Activated naive CD8-positive, alpha-beta T cell treated with anti-CD3 and anti-CD28 coated beads, Interleukin-2, amount 10 ng/mL, durations not matched to agents 7 days and 5 days (primary cell): ENCODE measurements around the gene MIEF1. TPM values are rescaled to one million over a fixed set of nuclear protein-coding genes. Genes with fewer than 3 reads are reported as not detected.
"Not testable (repeated sequence)": the region's sequence is repeated elsewhere in the genome, so short reads cannot be mapped to it uniquely, and the experiment has no call there.

Experiments
- ATAC-seq: fragments of 150-1000 bp; cut with Tn5 transposase; one replicate; pipeline ENCODE4 v1.10.0; 2021; ENCODE audit warnings: low read depth, moderate library complexity
- POLR2A ChIA-PET: fragments of 350-600 bp; sonication (Branson Sonifier 250); formaldehyde crosslinking; loops from one replicate; lab custom pipeline; 2021; ENCODE audit warnings: antibody characterized with exemption; lab: Charles Lee
- DNase-seq: peaks from one replicate; pipeline ENCODE4 v3.0.0; 2021
- H3K27ac Mint-ChIP-seq: one replicate; pipeline ENCODE4 v1.8.0; 2022; ENCODE audit warnings: mild to moderate bottlenecking, mixed read lengths
- H3K27me3 Mint-ChIP-seq: one replicate; pipeline ENCODE4 v1.8.0; 2022; ENCODE audit warnings: mild to moderate bottlenecking, moderate library complexity, mixed read lengths
- H3K36me3 Mint-ChIP-seq: one replicate; pipeline ENCODE4 v1.8.0; 2021; ENCODE audit warnings: mild to moderate bottlenecking, mixed read lengths
- H3K4me1 Mint-ChIP-seq: one replicate; pipeline ENCODE4 v1.8.0; 2021; ENCODE audit warnings: mixed read lengths
- H3K4me3 Mint-ChIP-seq: one replicate; pipeline ENCODE4 v1.8.0; 2022; ENCODE audit warnings: mild to moderate bottlenecking, moderate library complexity, mixed read lengths
- H3K9me3 Mint-ChIP-seq: one replicate; pipeline ENCODE4 v1.8.0; 2021; ENCODE audit warnings: mixed read lengths
- total RNA-seq, 2 experiments: library from RNA; stranded (reverse); gene quantifications; one replicate each; pipeline ENCODE4 v1.2.3, GENCODE V29; 2021

MIEF1 gene
- total RNA-seq, 2 experiments from 2014 or later: 33.9 to 40.0 TPM

DNA sequence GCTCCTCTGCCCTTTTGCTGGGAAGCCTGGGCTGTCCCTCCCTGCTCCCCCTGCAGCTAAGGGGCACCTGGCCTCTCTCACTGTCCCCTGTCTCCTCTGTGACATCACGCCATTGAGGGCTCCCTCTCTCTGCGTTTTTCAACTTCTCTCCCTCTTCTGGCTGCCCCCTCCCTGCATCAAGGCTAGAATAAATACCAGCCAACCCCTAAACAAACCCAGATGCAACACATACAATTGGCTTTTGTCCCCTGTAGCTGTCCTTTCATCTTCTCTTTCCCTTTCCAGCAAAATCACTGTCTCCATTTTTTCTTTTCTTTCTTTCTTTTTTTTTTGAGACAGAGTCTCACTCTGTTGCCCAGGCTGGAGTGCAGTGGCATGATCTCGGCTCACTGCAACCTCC lies 3.3 kb upstream of the MIEF1 start:
- peaks cover 2% of the 10 kb centered on the region for H3K36me3 Mint-ChIP-seq
- no peaks in the 10 kb centered on the region for H3K9me3 Mint-ChIP-seq
- DNase-seq: no peak
- ATAC-seq: no peak
- H3K4me3 Mint-ChIP-seq: no peak overlapping the region
- H3K27me3 Mint-ChIP-seq: peaks cover 4% of the 10 kb centered on the region
- POLR2A ChIA-PET: interaction anchor here (0.5 to 1.1 kb wide), 3 partner anchors 21 to 291 kb away, joined by 3 to 4 read pairs (median 3); partner anchors contain the start of gene ATF4
- H3K27ac Mint-ChIP-seq: no peak overlapping the region
- H3K4me1 Mint-ChIP-seq: peaks cover 26% of the 10 kb centered on the region

DNA sequence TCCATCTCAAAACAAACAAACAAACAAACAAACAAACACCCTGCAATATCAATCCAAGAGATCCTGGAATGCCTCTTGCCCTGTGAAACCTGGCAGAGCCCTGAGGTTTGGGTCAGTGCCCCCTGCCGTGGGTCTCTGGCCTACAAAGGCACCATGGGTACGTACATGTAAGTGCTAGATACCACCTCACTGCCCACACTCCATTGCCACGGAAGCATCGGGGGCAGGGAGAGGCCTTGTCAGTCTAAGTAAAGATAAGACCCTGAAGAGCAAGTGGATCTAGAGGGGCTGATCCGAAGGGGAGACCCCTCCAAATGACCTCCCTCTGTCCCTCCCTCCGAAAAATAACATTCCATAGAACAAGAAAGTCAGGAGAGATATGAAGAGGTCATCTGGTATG lies 2.0 kb upstream of the MIEF1 start:
- Mint-ChIP-seq H3K27ac (no peak overlapping the region), H3K4me1 (peaks cover 24% of the 10 kb centered on the region), H3K9me3 (no peaks in the 10 kb centered on the region), H3K4me3 (no peak overlapping the region), H3K36me3 (peaks cover 10% of the 10 kb centered on the region), H3K27me3 (peaks cover 4% of the 10 kb centered on the region)
- POLR2A ChIA-PET: interaction anchor here (4.3 kb wide), 1 partner anchor 22 kb away, joined by 59 read pairs; the partner anchor contains the start of gene ATF4
- no peak for ATAC-seq
- no peak for DNase-seq

DNA sequence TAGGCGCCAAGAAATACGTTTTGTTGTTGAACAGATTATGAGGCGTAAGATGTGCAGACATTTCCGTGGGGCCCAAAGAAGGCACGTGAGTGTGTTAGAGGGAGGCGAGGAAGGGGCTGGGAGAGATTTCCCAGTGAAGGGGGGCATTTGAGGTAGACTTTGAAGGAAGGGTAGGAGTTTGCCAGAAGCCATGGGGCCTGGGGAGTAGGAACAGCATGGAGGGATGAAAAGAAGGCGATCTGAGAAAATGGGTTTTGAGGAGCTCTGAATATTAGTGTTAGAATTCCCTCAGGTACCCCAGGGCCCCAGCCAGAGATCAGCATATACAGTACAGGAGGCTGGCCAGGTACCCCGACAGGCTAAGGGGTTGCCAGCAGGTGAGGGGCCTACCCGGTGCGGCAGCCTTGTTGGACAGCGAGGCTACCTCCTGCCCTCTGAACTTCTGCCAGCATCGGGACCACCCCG lies 414 bp upstream of the MIEF1 start:
- Mint-ChIP-seq H3K27ac (peak overlapping the region; percentile 98), H3K4me3 (peak overlapping the region; percentile 100), H3K9me3 (no peaks in the 10 kb centered on the region), H3K36me3 (peaks cover 22% of the 10 kb centered on the region), H3K27me3 (peaks cover 4% of the 10 kb centered on the region), H3K4me1 (peaks cover 34% of the 10 kb centered on the region)
- no peak for DNase-seq
- POLR2A ChIA-PET: interaction anchor here (0.6 to 4.3 kb wide), 11 partner anchors 9 to 542 kb away, joined by 3 to 59 read pairs (median 5); partner anchors contain the start of genes ATF4 and RPS19BP1
- no peak for ATAC-seq

DNA sequence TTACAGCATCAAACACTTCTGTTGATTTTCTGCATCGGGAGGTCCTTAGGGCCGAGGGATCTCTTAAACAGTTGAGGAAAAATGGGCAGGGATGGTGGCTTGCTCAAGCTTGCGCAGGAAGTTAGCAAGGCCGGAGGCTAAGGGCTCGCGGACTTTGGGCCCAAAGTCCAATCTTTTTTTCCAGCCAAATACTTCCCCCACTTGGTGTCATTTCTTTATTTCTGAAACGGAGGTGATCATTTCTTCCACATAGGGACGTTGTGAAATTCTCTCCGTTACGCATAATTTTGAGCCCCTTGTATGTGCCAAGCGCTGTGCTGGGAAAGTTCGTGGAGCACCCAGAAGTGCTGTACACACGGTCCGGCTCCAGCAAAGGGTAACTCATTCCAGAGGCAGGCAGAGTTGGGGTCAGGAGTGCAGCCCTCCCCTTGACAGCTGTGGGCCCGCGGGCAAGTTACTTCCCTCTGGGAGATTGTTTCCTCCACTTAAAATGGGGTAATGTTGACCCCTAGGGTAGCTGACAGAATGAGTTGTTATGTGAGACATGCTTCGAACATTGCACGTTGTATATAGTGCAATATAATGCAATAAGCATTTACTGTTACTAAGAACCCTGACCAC lies 809 bp downstream of the MIEF1 start:
- DNase-seq: no peak
- POLR2A ChIA-PET: interaction anchor here (0.6 to 4.3 kb wide), 8 partner anchors 8 to 56 kb away, joined by 3 to 59 read pairs (median 6); partner anchors contain the start of gene ATF4
- H3K27me3 Mint-ChIP-seq: peaks cover 4% of the 10 kb centered on the region
- H3K4me3 Mint-ChIP-seq: peak overlapping the region; percentile 100
- H3K9me3 Mint-ChIP-seq: no peaks in the 10 kb centered on the region
- peaks cover 24% of the 10 kb centered on the region for H3K36me3 Mint-ChIP-seq
- no peak for ATAC-seq
- H3K4me1 Mint-ChIP-seq: peaks cover 34% of the 10 kb centered on the region
- H3K27ac Mint-ChIP-seq: peak overlapping the region; percentile 65

DNA sequence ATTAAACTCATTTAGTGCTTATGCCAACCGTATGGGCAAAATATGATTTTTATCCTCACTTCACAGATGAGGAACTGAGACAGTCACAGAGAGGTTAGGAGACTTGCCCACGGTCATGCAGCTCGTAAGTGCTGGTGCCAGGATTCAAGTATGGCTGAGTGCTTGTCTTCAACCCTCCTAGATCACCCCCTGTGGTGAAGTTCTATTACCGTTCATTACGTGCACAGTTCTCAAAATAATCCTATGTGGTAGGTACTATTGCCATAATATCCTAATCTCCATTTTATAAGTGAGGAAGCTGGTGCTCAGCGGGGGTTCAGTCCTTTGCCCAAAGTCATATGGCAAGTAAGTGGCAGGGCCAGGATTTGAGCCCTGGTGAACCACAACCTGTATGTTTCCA lies 1.5 kb downstream of the MIEF1 start:
- Mint-ChIP-seq H3K36me3 (peaks cover 28% of the 10 kb centered on the region), H3K9me3 (no peaks in the 10 kb centered on the region), H3K4me1 (peaks cover 35% of the 10 kb centered on the region), H3K27ac (peak overlapping the region; percentile 8), H3K4me3 (peak overlapping the region; percentile 100), H3K27me3 (peaks cover 4% of the 10 kb centered on the region)
- ATAC-seq (no peak), DNase-seq (no peak)
- POLR2A ChIA-PET: interaction anchor here (0.6 to 4.3 kb wide), 6 partner anchors 9 to 56 kb away, joined by 3 to 59 read pairs (median 4); partner anchors contain the start of gene ATF4

DNA sequence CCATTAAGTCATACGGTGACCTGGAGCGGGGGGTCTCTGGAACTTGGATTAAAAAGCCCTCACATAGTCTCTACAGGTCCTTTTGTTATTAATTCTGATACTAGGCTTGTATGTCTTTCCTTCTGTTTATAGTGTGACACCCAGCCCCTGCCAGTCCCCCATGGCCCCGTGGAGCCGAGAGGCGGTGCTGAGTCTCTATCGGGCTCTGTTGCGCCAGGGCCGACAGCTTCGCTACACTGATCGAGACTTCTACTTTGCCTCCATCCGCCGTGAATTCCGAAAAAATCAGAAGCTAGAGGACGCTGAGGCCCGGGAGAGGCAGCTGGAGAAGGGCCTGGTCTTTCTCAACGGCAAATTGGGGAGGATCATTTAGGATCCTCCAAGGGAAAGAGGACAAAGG lies 2.0 kb downstream of the MIEF1 start:
- DNase-seq (no peak), ATAC-seq (no peak)
- peaks cover 35% of the 10 kb centered on the region for H3K4me1 Mint-ChIP-seq
- no peaks in the 10 kb centered on the region for H3K27me3 Mint-ChIP-seq
- H3K36me3 Mint-ChIP-seq: peaks cover 30% of the 10 kb centered on the region
- no peak overlapping the region for H3K27ac Mint-ChIP-seq
- H3K4me3 Mint-ChIP-seq: peak overlapping the region; percentile 100
- POLR2A ChIA-PET: interaction anchor here (1.1 to 4.3 kb wide), 4 partner anchors 9 to 22 kb away, joined by 3 to 59 read pairs (median 12); partner anchors contain the start of gene ATF4
- no peaks in the 10 kb centered on the region for H3K9me3 Mint-ChIP-seq

DNA sequence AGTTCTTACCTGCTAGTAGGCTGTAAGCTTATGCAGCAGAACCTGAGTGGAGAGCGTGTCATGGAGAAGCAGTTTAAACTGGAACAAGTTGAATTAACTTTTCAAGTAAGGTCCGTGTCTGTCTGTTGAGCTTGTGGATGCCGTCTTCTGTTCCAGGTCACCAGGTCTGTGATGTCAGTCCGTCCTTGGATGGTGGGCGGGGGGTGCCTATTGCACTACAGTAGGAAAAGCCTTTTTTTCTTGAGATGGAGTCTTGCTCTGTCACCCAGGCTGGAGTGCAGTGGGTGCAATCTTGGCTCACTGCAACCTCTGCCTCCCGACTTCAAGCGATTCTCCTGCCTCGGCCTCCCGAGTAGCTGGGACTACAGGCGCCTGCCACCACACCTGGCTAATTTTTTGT lies 4.9 kb downstream of the MIEF1 start:
- not testable (repeated sequence) for H3K27ac Mint-ChIP-seq, H3K4me3 Mint-ChIP-seq, ATAC-seq, DNase-seq, H3K9me3 Mint-ChIP-seq, H3K27me3 Mint-ChIP-seq
- POLR2A ChIA-PET: interaction anchor here (1.7 kb wide), 1 partner anchor 13 kb away, joined by 5 read pairs; the partner anchor contains the start of gene ATF4
- peaks cover 32% of the 10 kb centered on the region for H3K4me1 Mint-ChIP-seq
- H3K36me3 Mint-ChIP-seq: peaks cover 31% of the 10 kb centered on the region

DNA sequence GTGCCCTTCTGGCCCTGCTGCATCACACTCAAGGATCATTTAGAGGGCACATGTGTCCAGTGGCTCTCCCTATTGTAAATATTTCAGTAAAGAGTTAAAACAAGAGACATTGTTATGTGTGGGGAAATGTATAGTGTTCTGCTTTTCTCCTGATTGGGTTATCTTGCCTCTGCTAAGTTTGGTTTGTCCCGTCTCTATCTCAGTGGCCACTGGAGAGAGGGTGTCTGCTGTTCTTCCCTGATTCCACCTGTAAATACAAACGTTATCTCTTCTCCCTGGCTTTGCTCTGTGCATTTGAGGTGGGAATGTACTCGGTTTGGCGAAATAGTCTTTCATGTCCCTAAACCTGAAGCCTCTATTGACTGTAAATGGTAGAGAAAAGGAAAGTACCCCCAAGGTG lies 6.3 kb downstream of the MIEF1 start:
- POLR2A ChIA-PET: interaction anchor here (0.6 kb wide), 1 partner anchor 12 kb away, joined by 3 read pairs; the partner anchor contains the start of gene ATF4
- no peak overlapping the region for H3K4me3 Mint-ChIP-seq
- H3K9me3 Mint-ChIP-seq: no peaks in the 10 kb centered on the region
- DNase-seq (no peak), ATAC-seq (no peak)
- H3K27me3 Mint-ChIP-seq: no peaks in the 10 kb centered on the region
- no peak overlapping the region for H3K27ac Mint-ChIP-seq
- H3K36me3 Mint-ChIP-seq: peaks cover 30% of the 10 kb centered on the region
- H3K4me1 Mint-ChIP-seq: peaks cover 26% of the 10 kb centered on the region

DNA sequence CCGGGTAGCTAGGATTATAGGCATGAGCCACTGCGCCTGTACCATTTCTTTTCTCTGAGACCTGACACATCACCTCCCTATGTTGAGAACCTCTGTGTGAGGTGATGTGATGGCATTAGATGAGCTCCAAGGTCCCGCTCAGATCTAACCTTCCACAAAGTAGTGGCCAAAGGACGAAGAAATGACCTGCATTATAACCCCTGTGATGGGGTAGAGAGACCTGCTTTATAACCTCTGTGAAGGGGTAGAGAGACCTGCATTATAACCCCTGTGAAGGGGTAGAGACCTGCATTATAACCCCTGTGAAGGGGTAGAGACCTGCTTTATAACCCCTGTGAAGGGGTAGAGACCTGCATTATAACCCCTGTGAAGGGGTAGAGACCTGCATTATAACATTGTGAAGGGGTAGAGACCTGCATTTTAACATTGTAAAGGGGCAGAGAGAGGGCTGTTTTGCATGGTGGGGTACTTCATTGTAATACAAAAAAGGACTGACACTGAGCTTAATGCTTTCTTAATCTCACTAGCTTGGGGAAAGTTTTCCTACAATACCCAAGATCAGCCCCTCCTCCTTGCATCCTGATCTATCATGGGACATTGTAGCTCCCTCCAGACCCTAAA lies 8.5 kb downstream of the MIEF1 start:
- POLR2A ChIA-PET: interaction anchor here (0.6 to 2.3 kb wide), 4 partner anchors 9 to 835 kb away, joined by 3 to 9 read pairs (median 4); partner anchors contain the start of genes ATF4 and MIEF1
- no peaks in the 10 kb centered on the region for H3K27me3 Mint-ChIP-seq
- peaks cover 28% of the 10 kb centered on the region for H3K36me3 Mint-ChIP-seq
- H3K9me3 Mint-ChIP-seq: no peaks in the 10 kb centered on the region
- DNase-seq: no peak
- H3K4me1 Mint-ChIP-seq: peaks cover 22% of the 10 kb centered on the region
- ATAC-seq: no peak
- H3K4me3 Mint-ChIP-seq: no peak overlapping the region
- H3K27ac Mint-ChIP-seq: no peak overlapping the region

DNA sequence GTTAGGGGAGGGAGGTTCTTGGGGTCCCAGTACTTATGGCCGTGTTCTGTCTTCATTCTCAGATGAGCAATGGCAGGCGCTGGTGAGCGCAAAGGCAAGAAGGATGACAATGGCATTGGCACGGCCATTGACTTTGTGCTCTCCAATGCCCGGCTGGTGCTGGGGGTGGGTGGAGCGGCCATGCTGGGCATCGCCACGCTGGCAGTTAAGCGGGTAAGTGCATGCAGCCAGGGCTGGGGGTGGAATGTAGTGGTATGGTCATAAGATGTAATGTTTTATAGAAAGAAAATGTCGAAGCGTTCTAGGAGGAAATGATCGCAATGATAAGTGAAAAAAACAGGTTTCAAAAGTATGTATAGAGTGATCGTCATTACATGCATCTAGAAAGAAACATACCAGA lies 9.1 kb downstream of the MIEF1 start:
- Mint-ChIP-seq H3K36me3 (peaks cover 28% of the 10 kb centered on the region), H3K27me3 (no peaks in the 10 kb centered on the region), H3K27ac (no peak overlapping the region), H3K4me3 (no peak overlapping the region), H3K9me3 (no peaks in the 10 kb centered on the region), H3K4me1 (peaks cover 25% of the 10 kb centered on the region)
- POLR2A ChIA-PET: interaction anchor here (0.8 to 2.3 kb wide), 3 partner anchors 9 to 10 kb away, joined by 3 to 9 read pairs (median 3); partner anchors contain the start of genes ATF4 and MIEF1
- ATAC-seq: no peak
- no peak for DNase-seq

DNA sequence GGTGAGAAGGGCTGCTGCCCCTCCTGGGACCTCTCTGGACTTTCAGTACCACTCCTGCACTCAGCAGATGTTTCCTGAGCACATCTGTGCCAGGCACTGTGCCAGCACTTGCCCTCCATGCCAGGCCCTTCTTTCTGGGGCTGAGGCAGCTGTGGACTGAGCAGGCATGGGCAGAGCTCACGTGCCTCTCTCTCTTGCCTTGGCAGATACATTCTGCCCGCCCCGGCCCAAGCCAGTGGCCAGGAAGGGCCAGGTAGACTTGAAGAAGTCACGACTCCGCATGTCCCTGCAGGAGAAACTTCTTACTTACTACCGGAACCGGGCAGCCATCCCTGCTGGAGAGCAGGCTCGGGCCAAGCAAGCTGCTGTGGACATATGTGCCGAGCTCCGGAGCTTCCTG lies 9.9 kb downstream of the MIEF1 start:
- H3K4me1 Mint-ChIP-seq: peaks cover 21% of the 10 kb centered on the region
- H3K27ac Mint-ChIP-seq: no peak overlapping the region
- no peaks in the 10 kb centered on the region for H3K9me3 Mint-ChIP-seq
- H3K27me3 Mint-ChIP-seq: no peaks in the 10 kb centered on the region
- no peak for ATAC-seq
- H3K4me3 Mint-ChIP-seq: no peak overlapping the region
- no peak for DNase-seq
- POLR2A ChIA-PET: no interaction called here
- H3K36me3 Mint-ChIP-seq: peaks cover 23% of the 10 kb centered on the region

DNA sequence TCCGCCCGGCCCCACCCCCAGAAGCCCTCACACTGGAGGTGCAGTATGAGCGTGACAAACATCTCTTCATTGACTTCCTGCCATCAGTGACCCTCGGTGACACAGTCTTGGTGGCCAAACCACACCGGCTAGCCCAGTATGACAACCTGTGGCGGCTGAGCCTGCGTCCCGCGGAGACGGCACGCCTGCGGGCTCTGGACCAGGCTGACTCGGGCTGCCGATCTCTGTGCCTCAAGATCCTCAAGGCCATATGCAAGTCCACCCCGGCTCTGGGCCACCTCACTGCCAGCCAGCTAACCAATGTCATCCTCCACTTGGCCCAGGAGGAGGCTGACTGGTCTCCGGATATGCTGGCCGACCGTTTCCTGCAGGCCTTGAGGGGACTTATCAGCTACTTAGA lies 11.7 kb downstream of the MIEF1 start:
- DNase-seq (no peak), ATAC-seq (no peak)
- H3K36me3 Mint-ChIP-seq: peaks cover 17% of the 10 kb centered on the region
- H3K27me3 Mint-ChIP-seq: no peaks in the 10 kb centered on the region
- POLR2A ChIA-PET: interaction anchor here (1.0 kb wide), 1 partner anchor 194 kb away, joined by 3 read pairs; the partner anchor contains the start of gene RPL3
- peaks cover 24% of the 10 kb centered on the region for H3K4me1 Mint-ChIP-seq
- no peak overlapping the region for H3K27ac Mint-ChIP-seq
- H3K9me3 Mint-ChIP-seq: no peaks in the 10 kb centered on the region
- no peak overlapping the region for H3K4me3 Mint-ChIP-seq

DNA sequence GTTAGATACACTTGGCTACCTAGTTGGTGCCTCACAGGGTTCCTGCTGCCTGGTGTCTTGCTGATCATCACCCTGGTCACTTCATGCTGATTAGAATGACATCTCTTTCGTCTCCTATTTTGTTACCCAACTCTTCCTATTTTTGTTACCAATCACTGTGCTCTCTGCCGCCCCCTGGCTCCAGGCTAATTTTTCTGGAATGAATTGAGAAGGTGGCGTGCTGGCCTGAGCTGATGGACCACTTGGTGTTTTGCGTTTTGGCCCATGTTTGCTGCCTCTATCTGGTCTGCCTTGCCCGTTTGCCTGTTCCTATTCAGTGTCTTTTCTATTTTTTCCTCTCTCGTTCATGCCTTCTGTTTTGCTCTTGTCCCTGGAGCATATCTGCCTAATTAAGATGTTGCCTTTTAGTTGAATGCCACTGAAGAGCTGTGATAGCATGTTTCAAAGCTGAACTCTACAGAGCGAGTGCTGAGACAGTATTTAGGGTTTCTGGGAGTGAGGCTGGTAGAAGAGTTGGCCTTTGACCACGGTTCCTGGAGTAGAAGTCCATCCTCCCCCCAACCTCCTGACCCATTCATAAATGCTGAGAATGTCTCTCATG lies 12.4 kb downstream of the MIEF1 start:
- H3K27me3 Mint-ChIP-seq: no peaks in the 10 kb centered on the region
- H3K27ac Mint-ChIP-seq: no peak overlapping the region
- POLR2A ChIA-PET: interaction anchor here (1.0 kb wide), 2 partner anchors 115 to 195 kb away, joined by 3 to 4 read pairs; partner anchors contain the start of genes RPL3 and TAB1
- peaks cover 17% of the 10 kb centered on the region for H3K36me3 Mint-ChIP-seq
- peak; percentile 71 for DNase-seq
- peaks cover 28% of the 10 kb centered on the region for H3K4me1 Mint-ChIP-seq
- H3K9me3 Mint-ChIP-seq: no peaks in the 10 kb centered on the region
- ATAC-seq: no peak
- no peak overlapping the region for H3K4me3 Mint-ChIP-seq
